Uterus (tissue), 2 donors: ENCODE results near the gene GDF9.

ENCODE experiments used
- CTCF ChIP-seq, 4 experiments: fragments of 200-600 bp in 2 of 4; fragments of 450-650 bp in 2 of 4; sonication (generic) in 2 of 4; IDR thresholded peaks; one replicate each; pipeline ENCODE4 v1.5.1; 2016 to 2019; ENCODE audit warnings: antibody characterized with exemption in 4 of 4, mild to moderate bottlenecking in 2 of 4, moderate library complexity in 1 of 4
- POLR2A ChIP-seq, 2 donors: fragments of 450-650 bp; IDR thresholded peaks; one replicate each; pipeline ENCODE4 v1.6.1; 2016; ENCODE audit warnings: antibody characterized with exemption in 2 of 2, mild to moderate bottlenecking in 1 of 2, moderate library complexity in 1 of 2

DNA sequence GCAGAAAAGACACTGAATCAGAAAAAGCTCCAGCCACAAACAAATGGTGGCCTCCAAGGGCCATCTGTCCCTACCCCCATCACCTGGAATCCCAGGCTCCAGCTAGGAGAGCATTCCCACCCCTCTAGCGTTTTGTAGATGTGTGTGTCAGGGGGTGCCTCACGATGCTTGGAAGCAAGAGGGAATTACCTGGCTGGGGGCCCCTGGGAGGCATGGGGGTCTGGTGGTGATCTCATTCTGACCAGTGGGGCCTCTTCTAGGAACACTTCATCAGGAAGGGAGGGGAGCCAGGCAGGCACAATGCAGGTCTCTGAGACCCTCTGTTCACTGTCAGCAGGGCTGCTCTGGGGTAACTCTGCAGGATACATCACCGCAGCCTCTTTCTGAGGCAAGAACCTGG is 41.8 kb downstream of the GDF9 start:
- no peak for TF ChIP-seq CTCF (IDR thresholded peaks at IDR 0.05)
- TF ChIP-seq POLR2A (IDR thresholded peaks at IDR 0.05) = no peak
